BJ (cell line): ENCODE measurements around the gene MBTD1. TPM values are rescaled to one million over a fixed set of nuclear protein-coding genes. Genes with fewer than 3 reads are reported as not detected.

Experiments used
- CTCF ChIA-PET: fragments of 350-600 bp; formaldehyde crosslinking; extraction: SDS; loops from one replicate; lab custom pipeline; 2021; ENCODE audit warnings: antibody characterized with exemption, inconsistent platforms; lab: Yijun Ruan, JAX
- POLR2A ChIA-PET: fragments of 300-600 bp; sonication (Branson Sonifier 250); formaldehyde crosslinking; extraction: SDS; loops from one replicate; lab custom pipeline; 2021; ENCODE audit warnings: antibody characterized with exemption; lab: Charles Lee
- DNase-seq: peaks from one replicate; pipeline ENCODE4 v3.0.0-alpha.2; 2011; ENCODE audit warnings: low read depth
- H3K27me3 ChIP-seq: 2 replicates; pipeline ENCODE4 v1.6.0; 2011; ENCODE audit warnings: low read length; ENCODE audit not compliant: control insufficient read depth, insufficient read depth
- H3K36me3 ChIP-seq: 2 replicates; pipeline ENCODE4 v1.5.1; 2011; ENCODE audit warnings: low read length; ENCODE audit not compliant: control insufficient read depth, insufficient read depth
- H3K4me3 ChIP-seq: 2 replicates; pipeline ENCODE4 v1.5.1; 2011; ENCODE audit warnings: low read depth, mild to moderate bottlenecking, control low read depth, low read length
- polyA plus RNA-seq: library from polyadenylated mRNA; depleted of rRNA; stranded (reverse); fragments of >200 nt; gene quantifications from 2 replicates; pipeline ENCODE4 v1.2.3, GENCODE V29; 2011
- TF ChIP-seq, protein P1 (sequence below): IDR thresholded peaks from 2 replicates; pipeline ENCODE4 v1.5.1; 2011; ENCODE audit warnings: low read depth, mild to moderate bottlenecking, control low read depth, inconsistent platforms, low read length, moderate library complexity; ENCODE audit not compliant: insufficient read depth

MBTD1 gene
- polyA plus RNA-seq, 1 experiment, result 2.8 TPM

DNA sequence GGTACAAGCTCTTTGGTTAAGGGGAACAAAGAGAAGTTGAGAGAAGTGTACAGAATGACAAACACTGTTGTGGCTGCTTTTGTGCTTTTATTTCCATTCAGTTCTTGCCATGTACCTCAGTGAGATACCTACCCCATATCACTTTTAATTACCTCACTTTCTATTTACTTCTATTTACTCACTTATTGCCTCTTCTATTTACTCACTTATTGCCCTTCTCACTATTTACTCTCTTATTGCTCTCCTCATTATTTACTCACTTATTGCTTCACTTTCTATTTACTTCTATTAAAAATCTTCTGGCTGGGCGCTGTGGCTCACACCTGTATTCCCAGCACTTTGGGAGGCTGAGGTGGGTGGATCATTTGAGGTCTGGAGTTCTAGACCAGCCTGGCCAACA, 41.9 kb downstream of the MBTD1 start:
- H3K4me3 ChIP-seq, result no peak overlapping the region
- no peak for DNase-seq
- H3K27me3 ChIP-seq, result no peaks in the 10 kb centered on the region
- H3K36me3 ChIP-seq, result peaks cover 10% of the 10 kb centered on the region
- ChIA-PET CTCF (no interaction called here), POLR2A (no interaction called here)
- TF ChIP-seq, protein P1, sequence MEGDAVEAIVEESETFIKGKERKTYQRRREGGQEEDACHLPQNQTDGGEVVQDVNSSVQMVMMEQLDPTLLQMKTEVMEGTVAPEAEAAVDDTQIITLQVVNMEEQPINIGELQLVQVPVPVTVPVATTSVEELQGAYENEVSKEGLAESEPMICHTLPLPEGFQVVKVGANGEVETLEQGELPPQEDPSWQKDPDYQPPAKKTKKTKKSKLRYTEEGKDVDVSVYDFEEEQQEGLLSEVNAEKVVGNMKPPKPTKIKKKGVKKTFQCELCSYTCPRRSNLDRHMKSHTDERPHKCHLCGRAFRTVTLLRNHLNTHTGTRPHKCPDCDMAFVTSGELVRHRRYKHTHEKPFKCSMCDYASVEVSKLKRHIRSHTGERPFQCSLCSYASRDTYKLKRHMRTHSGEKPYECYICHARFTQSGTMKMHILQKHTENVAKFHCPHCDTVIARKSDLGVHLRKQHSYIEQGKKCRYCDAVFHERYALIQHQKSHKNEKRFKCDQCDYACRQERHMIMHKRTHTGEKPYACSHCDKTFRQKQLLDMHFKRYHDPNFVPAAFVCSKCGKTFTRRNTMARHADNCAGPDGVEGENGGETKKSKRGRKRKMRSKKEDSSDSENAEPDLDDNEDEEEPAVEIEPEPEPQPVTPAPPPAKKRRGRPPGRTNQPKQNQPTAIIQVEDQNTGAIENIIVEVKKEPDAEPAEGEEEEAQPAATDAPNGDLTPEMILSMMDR, result no peak

DNA sequence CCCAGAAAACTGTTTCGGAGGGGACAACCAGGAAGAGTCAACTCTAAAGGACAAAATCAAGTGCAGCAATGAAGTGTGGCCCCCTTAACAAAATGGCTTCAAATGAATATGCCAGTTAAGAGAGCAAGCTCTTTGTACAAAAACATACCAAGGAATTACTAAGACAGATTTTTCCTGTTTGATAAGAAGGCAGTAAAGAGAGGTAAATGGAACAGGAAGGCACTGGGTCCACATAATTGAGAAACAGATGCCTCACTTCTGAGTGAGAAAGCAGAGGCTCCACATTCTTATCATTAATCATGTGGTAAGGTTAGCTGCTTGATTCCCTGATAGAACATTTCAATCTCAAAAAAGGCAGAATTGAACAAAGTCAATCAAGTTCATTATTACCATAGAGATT, 44.9 kb downstream of the MBTD1 start:
- no peak for DNase-seq
- no peaks in the 10 kb centered on the region for H3K27me3 ChIP-seq
- peaks cover 9% of the 10 kb centered on the region for H3K36me3 ChIP-seq
- POLR2A ChIA-PET, result no interaction called here
- H3K4me3 ChIP-seq, result no peak overlapping the region
- TF ChIP-seq, protein P1, result no peak
- CTCF ChIA-PET, result no interaction called here

GRCh38 chr17:51203838-51204237, 56.0 kb downstream of the MBTD1 start:
- ChIA-PET POLR2A (no interaction called here), CTCF (no interaction called here)
- H3K36me3 ChIP-seq, result peaks cover 9% of the 10 kb centered on the region

DNA sequence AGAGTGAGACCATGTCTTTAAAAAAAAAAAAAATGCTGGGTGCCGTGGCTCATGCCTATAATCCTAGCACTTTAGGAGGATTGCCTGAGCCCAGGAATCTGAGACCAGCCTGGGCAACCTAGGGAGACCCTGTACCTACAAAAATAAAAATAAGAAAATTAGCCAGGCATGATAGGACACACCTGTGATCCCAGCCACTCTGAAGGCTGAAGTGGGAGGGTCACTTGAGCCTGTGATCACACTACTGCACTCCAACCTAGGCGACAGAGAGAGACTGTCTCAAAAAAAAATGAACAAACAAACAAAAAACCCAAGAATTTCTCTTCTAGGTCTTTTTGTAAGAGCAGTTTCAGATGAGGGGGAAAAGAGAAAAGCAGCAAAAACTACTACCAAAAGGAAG, 59.0 kb downstream of the MBTD1 start:
- no peak for DNase-seq
- H3K27me3 ChIP-seq, result no peaks in the 10 kb centered on the region
- TF ChIP-seq, protein P1, result no peak
- ChIA-PET CTCF (no interaction called here), POLR2A (no interaction called here)
- H3K4me3 ChIP-seq, result no peak overlapping the region
- peaks cover 11% of the 10 kb centered on the region for H3K36me3 ChIP-seq

More at GRCh38 chr17:51203838-51204237, 56.0 kb downstream of the MBTD1 start:
- DNase-seq, result no peak
- no peak overlapping the region for H3K4me3 ChIP-seq
- H3K27me3 ChIP-seq, result no peaks in the 10 kb centered on the region
- TF ChIP-seq, protein P1, result no peak

GRCh38 chr17:51200295-51200694, 59.6 kb downstream of the MBTD1 start:
- TF ChIP-seq, protein P1, result no peak
- Histone ChIP-seq H3K27me3 (no peaks in the 10 kb centered on the region), H3K36me3 (peaks cover 11% of the 10 kb centered on the region), H3K4me3 (no peak overlapping the region)
- DNase-seq, result no peak
- ChIA-PET CTCF (no interaction called here), POLR2A (no interaction called here)
